Activated naive CD4-positive, alpha-beta T cell (primary cell): Measurements from ENCODE around the gene TPST1.
"Not testable (repeated sequence)": the region's sequence is repeated elsewhere in the genome, so short reads cannot be mapped to it uniquely, and the experiment has no call there.

ENCODE experiments used
- DNase-seq, 4 experiments: peaks; one replicate each; lab custom pipeline; 2025; lab: John Stamatoyannopoulos, UW

TPST1 gene

GRCh38 chr7:66379542-66380160 lies 174.5 kb downstream of the TPST1 start:
- DNase-seq, result no peak

GRCh38 chr7:66380272-66380888 lies 175.2 kb downstream of the TPST1 start:
- DNase-seq, result no peak

GRCh38 chr7:66382182-66382923 lies 177.2 kb downstream of the TPST1 start:
- DNase-seq, result not testable (repeated sequence)

- DNase-seq, result not testable (repeated sequence)
Measured at GRCh38 chr7:66385191-66385905, 180.2 kb downstream of the TPST1 start.

- DNase-seq, result not testable (repeated sequence)
Measured at GRCh38 chr7:66395128-66395571, 190.0 kb downstream of the TPST1 start.

- not testable (repeated sequence) for DNase-seq
Measured at GRCh38 chr7:66396052-66396451, 190.9 kb downstream of the TPST1 start.

GRCh38 chr7:66398841-66399240 lies 193.7 kb downstream of the TPST1 start:
- not testable (repeated sequence) for DNase-seq

- DNase-seq, result no peak
Measured at GRCh38 chr7:66399566-66399965, 194.4 kb downstream of the TPST1 start.

- DNase-seq, result no peak
Measured at GRCh38 chr7:66400400-66400799, 195.3 kb downstream of the TPST1 start.

GRCh38 chr7:66401126-66401525 lies 196.0 kb downstream of the TPST1 start:
- DNase-seq, result not testable (repeated sequence)

GRCh38 chr7:66401932-66402331 lies 196.8 kb downstream of the TPST1 start:
- not testable (repeated sequence) for DNase-seq

GRCh38 chr7:66403564-66403963 lies 198.4 kb downstream of the TPST1 start:
- DNase-seq, result no peak

- DNase-seq, result no peak
Measured at GRCh38 chr7:66409493-66409892, 204.4 kb downstream of the TPST1 start.
